Neural progenitor cell (in vitro differentiated cells): ENCODE results near the gene GREM1.

ENCODE experiments used
- CTCF ChIP-seq: fragments of 200-600 bp; sonication (generic); IDR thresholded peaks from 2 replicates; pipeline ENCODE4 v1.5.1; 2017; ENCODE audit warnings: antibody characterized with exemption, mild to moderate bottlenecking
- EZH2 ChIP-seq: fragments of 200-600 bp; sonication (generic); IDR thresholded peaks from 2 replicates; pipeline ENCODE4 v1.6.1; 2017; ENCODE audit warnings: antibody characterized with exemption, mild to moderate bottlenecking, moderate library complexity

GRCh38 chr15:32775103-32775502, 57.3 kb downstream of the GREM1 start:
- TF ChIP-seq CTCF (no peak), EZH2 (no peak)
